HCT116 (cell line): ENCODE results near the gene SDR42E2. TPM values are rescaled to one million over a fixed set of nuclear protein-coding genes. Genes with fewer than 3 reads are reported as not detected.
A peak's percentile ranks its signal among the peaks of the same experiment; 100 is the strongest.

ENCODE experiments used
- ATAC-seq: fragments of 200-7000 bp; cut with Tn5 transposase; 2 replicates; pipeline ENCODE4 v1.9.1; 2020; ENCODE audit warnings: mild to moderate bottlenecking, moderate library complexity
- BruUV-seq: library from RNA; stranded (reverse); fragments of 400-500 nt; replicated peaks from 2 replicates; lab custom pipeline; 2021; lab: Mats Ljungman, UMichigan
- CTCF ChIA-PET: fragments of 300-600 bp; sonication (Branson Sonifier 250); formaldehyde crosslinking; loops from one replicate; lab custom pipeline; 2021; ENCODE audit warnings: antibody characterized with exemption; lab: Charles Lee
- POLR2A ChIA-PET: fragments of 300-600, 350-600 bp; sonication (Branson Sonifier 250); formaldehyde crosslinking; loops from one replicate; lab custom pipeline; 2021; ENCODE audit warnings: antibody characterized with exemption; lab: Charles Lee
- RAD21 ChIA-PET, 2 experiments: fragments of 300-600 bp; sonication (Branson Sonifier 250); formaldehyde crosslinking; loops; one replicate each; lab custom pipeline; 2023; ENCODE audit warnings: low total read pairs in 2 of 2; ENCODE audit not compliant: uncharacterized antibody in 2 of 2, unreplicated experiment in 2 of 2, low non-redundant PET in 1 of 2; lab: Charles Lee
- DNase-seq: peaks from one replicate; pipeline ENCODE4 v3.0.0-alpha.2; 2010; ENCODE audit warnings: low read depth, low spot score
- H2AFZ ChIP-seq: fragments of 200-600 bp; shearing (Covaris generic), sonication (generic); 2 replicates; pipeline ENCODE4 v1.6.1; 2017; ENCODE audit warnings: low read depth, mixed run types, mixed read lengths, antibody characterized with exemption, low read length; ENCODE audit not compliant: poor library complexity, severe bottlenecking
- H3K27ac ChIP-seq: 2 replicates; pipeline ENCODE4 v1.5.1; 2012; ENCODE audit warnings: low read depth, low read length
- H3K27me3 ChIP-seq: fragments of 200-600 bp; sonication (generic); 2 replicates; pipeline ENCODE4 v1.6.1; 2016; ENCODE audit warnings: mixed run types, low read length, mixed read lengths; ENCODE audit not compliant: insufficient read depth
- H3K36me3 ChIP-seq, 2 experiments: fragments of 200-500 bp in 1 of 2; fragments of 200-600 bp in 1 of 2; sonication (Bioruptor generic) in 1 of 2; sonication (generic) in 1 of 2; 2 replicates each; pipeline versions ENCODE4 v1.5.1 to v1.6.1; 2014 to 2016; ENCODE audit warnings: low read length in 2 of 2, inconsistent platforms in 1 of 2, mixed read lengths in 1 of 2, mixed run types in 1 of 2; ENCODE audit not compliant: insufficient read depth in 2 of 2, control insufficient read depth in 1 of 2
- H3K4me1 ChIP-seq, 2 experiments: fragments of 200-600 bp in 1 of 2; sonication (generic) in 1 of 2; 2 replicates each; pipeline versions ENCODE4 v1.5.1 to v1.6.1; 2012 to 2017; ENCODE audit warnings: low read length in 2 of 2, inconsistent platforms in 1 of 2, mild to moderate bottlenecking in 1 of 2, mixed read lengths in 1 of 2, mixed run types in 1 of 2, moderate library complexity in 1 of 2; ENCODE audit not compliant: insufficient read depth in 2 of 2, control insufficient read depth in 1 of 2
- H3K4me2 ChIP-seq: fragments of 200-600 bp; sonication (generic); 2 replicates; pipeline ENCODE4 v1.6.1; 2017; ENCODE audit warnings: mixed run types, low read length, mixed read lengths
- H3K4me3 ChIP-seq, 2 experiments: fragments of 200-600 bp in 1 of 2; sonication (generic) in 1 of 2; replicated peaks in 1 of 2; 2 replicates each; pipeline ENCODE4 v1.5.1; 2011 to 2016; ENCODE audit warnings: low read length in 2 of 2, control low read depth in 1 of 2, low read depth in 1 of 2, mild to moderate bottlenecking in 1 of 2, mixed read lengths in 1 of 2, mixed run types in 1 of 2
- H3K79me2 ChIP-seq: fragments of 200-600 bp; sonication (generic); 2 replicates; pipeline ENCODE4 v1.6.1; 2017; ENCODE audit warnings: mild to moderate bottlenecking, mixed run types, low read length, moderate library complexity, mixed read lengths; ENCODE audit not compliant: insufficient read depth
- H3K9ac ChIP-seq: fragments of 200-600 bp; sonication (generic); 2 replicates; pipeline ENCODE4 v1.6.1; 2016; ENCODE audit warnings: low read length, mixed read lengths
- H3K9me2 ChIP-seq: fragments of 200-600 bp; sonication (generic), shearing (Covaris generic); 2 replicates; pipeline ENCODE4 v1.6.1; 2017; ENCODE audit warnings: mixed run types, mild to moderate bottlenecking, moderate library complexity; ENCODE audit not compliant: insufficient read depth
- H3K9me3 ChIP-seq, 2 experiments: fragments of 200-500 bp in 1 of 2; fragments of 200-600 bp in 1 of 2; sonication (Bioruptor generic) in 1 of 2; sonication (generic) in 1 of 2; 2 replicates each; pipeline ENCODE4 v1.6.1; 2014 to 2017; ENCODE audit warnings: low read length in 2 of 2, mixed read lengths in 2 of 2, inconsistent platforms in 1 of 2, low read depth in 1 of 2, mild to moderate bottlenecking in 1 of 2, mixed run types in 1 of 2, moderate library complexity in 1 of 2; ENCODE audit not compliant: control insufficient read depth in 1 of 2, insufficient read depth in 1 of 2
- H4K20me1 ChIP-seq: fragments of 200-600 bp; sonication (generic), shearing (Covaris generic); 2 replicates; pipeline ENCODE4 v1.6.1; 2017; ENCODE audit warnings: mixed run types, mild to moderate bottlenecking, moderate library complexity; ENCODE audit not compliant: insufficient read depth
- CBX3 ChIP-seq: IDR thresholded peaks from 2 replicates; pipeline ENCODE4 v1.6.1; 2012; ENCODE audit warnings: low read depth
- ELF1 ChIP-seq: IDR thresholded peaks from 2 replicates; pipeline ENCODE4 v1.6.1; 2012; ENCODE audit warnings: low read depth, borderline replicate concordance
- EZH2phosphoT487 ChIP-seq: fragments of 200-600 bp; IDR thresholded peaks from 2 replicates; pipeline ENCODE4 v1.6.1; 2018; ENCODE audit warnings: antibody characterized with exemption, borderline replicate concordance
- POLR2AphosphoS5 ChIP-seq: IDR thresholded peaks from 2 replicates; pipeline ENCODE4 v1.6.1; 2011; ENCODE audit warnings: mild to moderate bottlenecking, low read depth, low read length, moderate library complexity
- RAD21 ChIP-seq: IDR thresholded peaks from 2 replicates; pipeline ENCODE4 v1.6.1; 2012; ENCODE audit warnings: low read depth, mild to moderate bottlenecking
- SP1 ChIP-seq: IDR thresholded peaks from 2 replicates; pipeline ENCODE4 v1.6.1; 2012; ENCODE audit warnings: low read depth
- TCF7L2 ChIP-seq: IDR thresholded peaks from 2 replicates; pipeline ENCODE4 v1.7.0; 2011; ENCODE audit warnings: borderline replicate concordance, inconsistent platforms; ENCODE audit not compliant: insufficient read depth, insufficient read length; ENCODE audit errors: extremely low read depth
- ZNF274 ChIP-seq: fragments of 200-500 bp; sonication (Bioruptor generic); IDR thresholded peaks from 2 replicates; pipeline ENCODE4 v1.6.1; 2014; ENCODE audit warnings: mild to moderate bottlenecking, low read depth, low read length, inconsistent platforms
- intact Hi-C: fragments of 100-400 bp; cut with micrococcal nuclease; formaldehyde crosslinking; loops from 2 replicates; pipeline ENCODE4 v1.10.0; 2022
- total RNA-seq: library from RNA; stranded (reverse); gene quantifications from one replicate; pipeline ENCODE4 v1.2.1, GENCODE V29; 2021; ENCODE audit not compliant: unreplicated experiment
- TF ChIP-seq, protein P1 (sequence below): IDR thresholded peaks from 2 replicates; pipeline ENCODE4 v1.6.1; 2012

SDR42E2 gene
- total RNA-seq, 1 experiment from 2014 or later: 0.27 TPM

DNA sequence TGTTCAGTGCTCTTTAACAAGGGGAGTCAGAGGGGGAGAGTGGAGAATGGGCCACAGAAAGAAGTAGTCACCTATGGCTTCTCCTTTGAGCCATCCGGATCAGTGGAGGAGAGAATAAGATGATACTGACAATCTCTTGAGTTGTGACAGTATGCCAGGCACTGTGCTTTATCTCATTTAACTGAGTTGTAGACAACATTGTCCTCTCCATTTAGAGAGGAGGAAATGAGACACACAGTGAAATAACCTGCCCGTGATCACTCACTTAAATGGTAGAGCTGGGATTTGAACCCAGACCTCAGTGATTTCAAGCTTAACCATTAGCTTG, 25.9 kb downstream of the SDR42E2 start:
- peak overlapping the region; percentile 70 for H2AFZ ChIP-seq
- POLR2A ChIA-PET: interaction anchor here (0.6 to 1.3 kb wide), 3 partner anchors 185 to 368 kb away, joined by 3 to 8 read pairs (median 4); partner anchors contain the start of gene UQCRC2
- TF ChIP-seq ELF1: no peak
- TF ChIP-seq TCF7L2: no peak
- TF ChIP-seq ZNF274: no peak
- TF ChIP-seq, protein P1, sequence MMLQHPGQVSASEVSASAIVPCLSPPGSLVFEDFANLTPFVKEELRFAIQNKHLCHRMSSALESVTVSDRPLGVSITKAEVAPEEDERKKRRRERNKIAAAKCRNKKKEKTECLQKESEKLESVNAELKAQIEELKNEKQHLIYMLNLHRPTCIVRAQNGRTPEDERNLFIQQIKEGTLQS: no peak
- no peak for TF ChIP-seq EZH2phosphoT487
- no peak for TF ChIP-seq POLR2AphosphoS5
- TF ChIP-seq RAD21: no peak
- no peak for TF ChIP-seq SP1
- TF ChIP-seq CBX3: no peak

More for the DNA sequence above, 25.9 kb downstream of the SDR42E2 start:
- H3K9me2 ChIP-seq: no peaks in the 10 kb centered on the region
- ChIA-PET CTCF (interaction anchor here (0.6 to 2.6 kb wide), 27 partner anchors 8 to 789 kb away, joined by 3 to 42 read pairs (median 4); partner anchors contain the start of gene PDZD9), RAD21 (interaction anchor here (0.6 to 1.5 kb wide), 7 partner anchors 89 to 239 kb away, joined by 3 to 7 read pairs (median 5); no protein-coding TSS in a partner anchor)
- intact Hi-C loops: loop anchor here (1.0 to 10.0 kb wide), 8 partner anchors 63 to 1247 kb away; partner anchors contain the start of gene IGSF6
- no peaks in the 10 kb centered on the region for H4K20me1 ChIP-seq
- H3K4me2 ChIP-seq: peak overlapping the region; percentile 31; the same call in 1 of the 2 replicates
- no peaks in the 10 kb centered on the region for H3K79me2 ChIP-seq
- H3K27ac ChIP-seq: no peak overlapping the region
- H3K4me3 ChIP-seq: no peak overlapping the region
- no peaks in the 10 kb centered on the region for H3K27me3 ChIP-seq
- peaks cover 20 to 30% of the 10 kb centered on the region in 2 experiments for H3K4me1 ChIP-seq
- no TSS peak for BruUV-seq
- H3K9me3 ChIP-seq: no peaks in the 10 kb centered on the region
- DNase-seq (no peak), ATAC-seq (no peak)
- H3K9ac ChIP-seq: no peak overlapping the region
- no peaks in the 10 kb centered on the region for H3K36me3 ChIP-seq
